HEK293T (cell line): ENCODE results near the gene WWC2.
"Not testable (repeated sequence)": the region's sequence is repeated elsewhere in the genome, so short reads cannot be mapped to it uniquely, and the experiment has no call there.

ENCODE experiments used
- CTCF ChIA-PET: fragments of 350-600 bp; formaldehyde crosslinking; extraction: SDS; loops from one replicate; lab custom pipeline; 2021; ENCODE audit warnings: antibody characterized with exemption, inconsistent platforms; lab: Yijun Ruan, JAX
- POLR2A ChIA-PET: fragments of 350-600 bp; formaldehyde crosslinking; extraction: SDS; loops from one replicate; lab custom pipeline; 2020; ENCODE audit warnings: antibody characterized with exemption, inconsistent platforms; lab: Yijun Ruan, JAX
- DNase-seq: peaks from one replicate; pipeline ENCODE4 v3.0.0; 2012; ENCODE audit warnings: mixed read lengths; ENCODE audit errors: extremely low spot score
- ARNT ChIP-seq: fragments of 450-650 bp; IDR thresholded peaks from 2 replicates; pipeline ENCODE4 v1.6.1; 2017; ENCODE audit warnings: mild to moderate bottlenecking
- BHLHE40 ChIP-seq: fragments of 450-650 bp; IDR thresholded peaks from 2 replicates; pipeline ENCODE4 v1.6.1; 2016; ENCODE audit warnings: mild to moderate bottlenecking, moderate library complexity, borderline replicate concordance
- CTBP1 ChIP-seq: fragments of 450-650 bp; IDR thresholded peaks from 2 replicates; pipeline ENCODE4 v1.6.1; 2016; ENCODE audit warnings: borderline replicate concordance
- ELF4 ChIP-seq: fragments of 450-650 bp; IDR thresholded peaks from 2 replicates; pipeline ENCODE4 v1.6.1; 2017; ENCODE audit warnings: antibody characterized with exemption
- FOXA1 ChIP-seq: fragments of 450-650 bp; IDR thresholded peaks from 2 replicates; pipeline ENCODE4 v1.6.1; 2016; ENCODE audit warnings: mild to moderate bottlenecking
- FOXK2 ChIP-seq: fragments of 450-650 bp; IDR thresholded peaks from 2 replicates; pipeline ENCODE4 v1.6.1; 2016; ENCODE audit warnings: mild to moderate bottlenecking
- FOXM1 ChIP-seq: fragments of 450-650 bp; IDR thresholded peaks from 2 replicates; pipeline ENCODE4 v1.6.1; 2017; ENCODE audit warnings: mild to moderate bottlenecking, borderline replicate concordance
- HDGF ChIP-seq: fragments of 450-650 bp; IDR thresholded peaks from 2 replicates; pipeline ENCODE4 v1.6.1; 2017; ENCODE audit warnings: antibody characterized with exemption, borderline replicate concordance
- L3MBTL2 ChIP-seq: fragments of 450-650 bp; conservative IDR thresholded peaks from 2 replicates; pipeline ENCODE4 v1.6.1; 2016; ENCODE audit warnings: mild to moderate bottlenecking
- LEF1 ChIP-seq: fragments of 450-650 bp; IDR thresholded peaks from 2 replicates; pipeline ENCODE4 v1.6.1; 2017; ENCODE audit warnings: mild to moderate bottlenecking, borderline replicate concordance
- NFRKB ChIP-seq: fragments of 450-650 bp; IDR thresholded peaks from 2 replicates; pipeline ENCODE4 v1.6.1; 2016; ENCODE audit warnings: mild to moderate bottlenecking, moderate library complexity
- PKNOX1 ChIP-seq: fragments of 450-650 bp; IDR thresholded peaks from 2 replicates; pipeline ENCODE4 v1.6.1; 2016
- SP1 ChIP-seq: fragments of 450-650 bp; IDR thresholded peaks from 2 replicates; pipeline ENCODE4 v1.6.1; 2017
- SUZ12 ChIP-seq: fragments of 450-650 bp; IDR thresholded peaks from 2 replicates; pipeline ENCODE4 v1.6.1; 2016; ENCODE audit warnings: mild to moderate bottlenecking
- TARDBP ChIP-seq: fragments of 450-650 bp; IDR thresholded peaks from 2 replicates; pipeline ENCODE4 v1.6.1; 2016
- ZNF384 ChIP-seq: fragments of 450-650 bp; IDR thresholded peaks from 2 replicates; pipeline ENCODE4 v1.6.1; 2016

WWC2 gene

GRCh38 chr4:183118585-183118984 is 19.5 kb downstream of the WWC2 start:
- POLR2A ChIA-PET = no interaction called here
- CTCF ChIA-PET = no interaction called here
- DNase-seq = no peak
- TF ChIP-seq FOXA1 (no peak), ARNT (no peak), CTBP1 (no peak), L3MBTL2 (no peak), SP1 (no peak), FOXM1 (no peak), LEF1 (no peak), ZNF384 (no peak), PKNOX1 (no peak), SUZ12 (no peak), FOXK2 (no peak)

- CTCF ChIA-PET = interaction anchor here (0.6 kb wide), 1 partner anchor 135 kb away, joined by 3 read pairs; no protein-coding TSS in a partner anchor
- POLR2A ChIA-PET = interaction anchor here (0.7 kb wide), 1 partner anchor 61 kb away, joined by 3 read pairs; no protein-coding TSS in a partner anchor
- DNase-seq = not testable (repeated sequence)
These were observed 22.6 kb downstream of the WWC2 start for GRCh38 chr4:183121660-183122059.

- TF ChIP-seq ELF4 = no peak
- TF ChIP-seq ZNF384 = 0 out of 2 replicates have a peak, but pooled peaks have one; percentile 37
- DNase-seq = no peak
- POLR2A ChIA-PET = no interaction called here
- CTCF ChIA-PET = no interaction called here
These were observed 25.2 kb downstream of the WWC2 start for GRCh38 chr4:183124228-183124627.

- DNase-seq = no peak
- TF ChIP-seq TARDBP = no peak
- TF ChIP-seq ZNF384 = no peak
- TF ChIP-seq SP1 = no peak
- no peak for TF ChIP-seq ARNT
- TF ChIP-seq FOXK2 = no peak
- no peak for TF ChIP-seq ELF4
- ChIA-PET CTCF (no interaction called here), POLR2A (no interaction called here)
These were observed 25.8 kb downstream of the WWC2 start for GRCh38 chr4:183124865-183125264.

GRCh38 chr4:183129125-183129524 is 30.1 kb downstream of the WWC2 start:
- POLR2A ChIA-PET = no interaction called here
- CTCF ChIA-PET = interaction anchor here (0.5 kb wide), 1 partner anchor 480 kb away, joined by 5 read pairs; no protein-coding TSS in a partner anchor
- no peak for DNase-seq
- no peak for TF ChIP-seq LEF1
- TF ChIP-seq ELF4 = no peak
- no peak for TF ChIP-seq ARNT
- no peak for TF ChIP-seq FOXM1
- no peak for TF ChIP-seq NFRKB
- TF ChIP-seq BHLHE40 = no peak
- no peak for TF ChIP-seq PKNOX1
- no peak for TF ChIP-seq FOXK2
- no peak for TF ChIP-seq SUZ12
- no peak for TF ChIP-seq ZNF384

GRCh38 chr4:183129675-183130074 is 30.6 kb downstream of the WWC2 start:
- TF ChIP-seq ZNF384 = no peak
- no peak for TF ChIP-seq NFRKB
- no peak for TF ChIP-seq CTBP1
- no peak for TF ChIP-seq ARNT
- TF ChIP-seq FOXK2 = no peak
- TF ChIP-seq TARDBP = no peak
- no peak for TF ChIP-seq L3MBTL2
- no peak for TF ChIP-seq SP1
- no peak for TF ChIP-seq BHLHE40
- TF ChIP-seq FOXM1 = no peak
- TF ChIP-seq ELF4 = no peak
- TF ChIP-seq HDGF = no peak
- no peak for TF ChIP-seq LEF1
- no peak for TF ChIP-seq SUZ12
- no peak for TF ChIP-seq FOXA1
- no peak for TF ChIP-seq PKNOX1
- ChIA-PET POLR2A (no interaction called here), CTCF (interaction anchor here (0.5 kb wide), 1 partner anchor 479 kb away, joined by 5 read pairs; no protein-coding TSS in a partner anchor)

GRCh38 chr4:183130328-183131155 is 31.5 kb downstream of the WWC2 start:
- ChIA-PET CTCF (no interaction called here), POLR2A (no interaction called here)
- DNase-seq = no peak
- TF ChIP-seq ELF4 (no peak), ARNT (no peak), SUZ12 (no peak), TARDBP (no peak), BHLHE40 (no peak), LEF1 (no peak), FOXK2 (no peak), NFRKB (no peak), ZNF384 (no peak), FOXM1 (no peak), CTBP1 (no peak), PKNOX1 (no peak), FOXA1 (no peak), L3MBTL2 (no peak), HDGF (no peak)

More at GRCh38 chr4:183129675-183130074, 30.6 kb downstream of the WWC2 start:
- no peak for DNase-seq
